ENCODE data around the gene RANBP1. TPM values are rescaled to one million over a fixed set of nuclear protein-coding genes. Genes with fewer than 3 reads are reported as not detected.
"Not testable (repeated sequence)": the region's sequence is repeated elsewhere in the genome, so short reads cannot be mapped to it uniquely, and the experiment has no call there.

The RANBP1 gene
- 100 to 1,000 TPM; 295 to 349 TPM for total RNA-seq

GRCh38 chr22:20115691-20116375 lies at the start of gene RANBP1:
Gene RANBP1 (plus strand): TSS chr22:20116104. CDS start chr22:20116185, 81 bp downstream.
- no peaks in the 10 kb centered on the region for H3K9me3 Mint-ChIP-seq
- H3K36me3 Mint-ChIP-seq: peaks cover 46 to 48% of the 10 kb centered on the region in 2 donors
- H3K27ac Mint-ChIP-seq: peak within 1 kb of the TSS; percentile 93 to 97
- ATAC-seq: no peak
- no peak for DNase-seq (ENCODE audit: low spot score in 2 of 2)

- Mint-ChIP-seq H3K27ac (no peak overlapping the region), H3K9me3 (no peaks in the 10 kb centered on the region), H3K36me3 (no peaks in the 10 kb centered on the region)
- DNase-seq (ENCODE audit: low spot score in 2 of 2): no peak
- no peak for ATAC-seq
Measured at GRCh38 chr22:20066617-20067383, 49.1 kb upstream of the RANBP1 start.

- ATAC-seq; DNase-seq (ENCODE audit: low spot score in 2 of 2); H3K36me3 Mint-ChIP-seq; H3K27ac Mint-ChIP-seq; H3K9me3 Mint-ChIP-seq: not testable (repeated sequence)
Measured at GRCh38 chr22:20067384-20067682, 48.6 kb upstream of the RANBP1 start.

- DNase-seq (ENCODE audit: low spot score in 2 of 2) (no peak), ATAC-seq (no peak)
- Mint-ChIP-seq H3K9me3 (no peaks in the 10 kb centered on the region), H3K27ac (no peak overlapping the region), H3K36me3 (no peaks in the 10 kb centered on the region)
Measured at GRCh38 chr22:20068640-20069039, 47.3 kb upstream of the RANBP1 start.

DNA sequence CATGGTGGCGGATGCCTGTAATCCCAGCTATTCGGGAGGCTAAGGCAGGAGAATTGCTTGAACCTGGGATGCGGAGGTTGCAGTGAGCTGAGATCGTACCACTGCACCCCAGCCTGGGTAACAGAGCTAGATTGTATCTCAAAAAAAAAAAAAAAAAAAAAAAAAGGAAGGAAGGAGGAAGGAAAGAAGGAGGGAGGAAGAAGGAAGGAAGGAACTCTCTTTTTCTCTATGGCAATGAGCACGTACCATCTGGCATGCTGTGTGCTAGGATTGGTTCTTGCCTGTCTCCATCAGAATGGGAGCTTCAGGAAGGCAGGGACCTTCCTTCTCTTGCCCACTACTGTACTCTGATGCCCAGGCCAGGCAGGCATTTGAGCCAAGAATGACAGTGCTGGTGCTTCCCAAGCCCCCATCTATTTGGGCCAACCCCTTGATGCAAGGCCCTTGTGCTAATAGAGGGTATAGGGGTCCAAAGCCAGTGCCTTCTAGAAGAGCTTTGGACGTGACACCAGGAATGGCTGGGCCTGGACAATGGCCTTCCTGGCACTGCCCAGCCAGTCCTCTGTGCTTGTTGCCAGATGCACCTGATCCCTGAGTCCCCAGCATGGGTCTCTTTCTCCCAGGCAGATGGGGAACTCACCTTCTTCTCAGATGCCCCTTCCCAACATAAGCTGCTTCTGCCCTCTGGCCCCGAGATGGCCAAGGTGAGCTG lies 46.4 kb upstream of the RANBP1 start:
- Mint-ChIP-seq H3K9me3 (no peaks in the 10 kb centered on the region), H3K36me3 (no peaks in the 10 kb centered on the region), H3K27ac (no peak overlapping the region)
- no peak for ATAC-seq
- no peak for DNase-seq (ENCODE audit: low spot score in 2 of 2)

DNA sequence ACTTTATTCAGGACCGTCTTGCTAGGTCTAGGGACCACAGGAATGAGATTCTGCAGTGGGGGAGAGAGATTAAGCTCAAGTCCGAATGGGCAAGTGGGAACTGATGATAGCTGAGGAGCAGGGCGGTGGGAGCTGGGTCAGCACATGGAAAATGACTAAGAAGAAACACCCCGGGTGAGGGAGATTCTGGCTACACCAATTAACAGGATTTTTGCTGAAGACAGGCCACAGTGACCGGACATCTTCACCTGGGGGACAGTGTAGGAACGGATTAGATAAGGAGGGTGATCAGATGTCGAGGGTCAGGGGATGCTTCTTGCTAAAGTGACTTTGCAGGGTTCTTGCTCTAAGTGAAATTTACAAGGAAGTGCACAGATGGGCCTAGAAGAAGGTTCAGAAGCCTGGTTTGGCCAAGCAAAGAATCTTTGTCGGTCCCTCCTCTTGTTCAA lies 44.4 kb upstream of the RANBP1 start:
- Mint-ChIP-seq H3K27ac (peak overlapping the region in 1 of 2 donors; percentile 18), H3K36me3 (no peaks in the 10 kb centered on the region), H3K9me3 (no peaks in the 10 kb centered on the region)
- ATAC-seq: no peak
- DNase-seq (ENCODE audit: low spot score in 2 of 2): no peak

GRCh38 chr22:20076627-20077172 lies 39.2 kb upstream of the RANBP1 start:
- Mint-ChIP-seq H3K27ac (peak overlapping the region in 1 of 2 donors; percentile 0), H3K9me3 (no peaks in the 10 kb centered on the region), H3K36me3 (peaks cover 7 to 10% of the 10 kb centered on the region in 2 donors)
- no peak for DNase-seq (ENCODE audit: low spot score in 2 of 2)
- ATAC-seq: no peak

- Mint-ChIP-seq H3K27ac (peak within 1 kb of the TSS; percentile 75 to 85), H3K9me3 (no peaks in the 10 kb centered on the region), H3K36me3 (peaks cover 10 to 13% of the 10 kb centered on the region in 2 donors)
- DNase-seq (ENCODE audit: low spot score in 2 of 2) (peak; percentile 80 to 87), ATAC-seq (peak; percentile 94 to 95)
Measured at GRCh38 chr22:20079745-20080444, 36.0 kb upstream of the RANBP1 start, which contains the start of gene DGCR8. Gene DGCR8 (plus strand): TSS chr22:20080241. CDS start chr22:20085964, 5,723 bp downstream.

DNA sequence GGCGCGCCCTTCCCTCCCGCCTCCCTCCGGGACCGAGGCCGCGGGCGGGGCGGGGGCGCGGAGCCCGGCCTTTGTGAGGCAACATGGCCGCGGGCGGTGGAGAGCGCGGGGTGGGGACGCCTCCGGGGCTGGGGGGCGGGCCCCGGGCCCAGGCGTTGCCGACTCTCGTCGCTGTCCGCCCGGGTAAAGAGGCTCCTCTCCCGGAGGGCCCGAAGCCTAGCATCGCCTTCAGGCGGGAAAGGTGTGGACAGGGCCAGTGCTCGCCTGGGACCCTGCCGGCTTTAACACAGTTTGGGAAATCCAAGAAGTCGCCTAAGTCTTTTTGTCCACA lies 35.5 kb upstream of the RANBP1 start:
- DNase-seq (ENCODE audit: low spot score in 2 of 2): peak; percentile 80 to 81
- Mint-ChIP-seq H3K9me3 (no peaks in the 10 kb centered on the region), H3K27ac (peak overlapping the region; percentile 47 to 85), H3K36me3 (peaks cover 10 to 15% of the 10 kb centered on the region in 2 donors)
- ATAC-seq: peak; percentile 76 to 83

GRCh38 chr22:20080776-20081654 lies 34.9 kb upstream of the RANBP1 start:
- DNase-seq (ENCODE audit: low spot score in 2 of 2) (no peak), ATAC-seq (no peak)
- peak overlapping the region; percentile 47 to 92 for H3K27ac Mint-ChIP-seq
- H3K36me3 Mint-ChIP-seq: peaks cover 10 to 18% of the 10 kb centered on the region in 2 donors
- no peaks in the 10 kb centered on the region for H3K9me3 Mint-ChIP-seq

DNA sequence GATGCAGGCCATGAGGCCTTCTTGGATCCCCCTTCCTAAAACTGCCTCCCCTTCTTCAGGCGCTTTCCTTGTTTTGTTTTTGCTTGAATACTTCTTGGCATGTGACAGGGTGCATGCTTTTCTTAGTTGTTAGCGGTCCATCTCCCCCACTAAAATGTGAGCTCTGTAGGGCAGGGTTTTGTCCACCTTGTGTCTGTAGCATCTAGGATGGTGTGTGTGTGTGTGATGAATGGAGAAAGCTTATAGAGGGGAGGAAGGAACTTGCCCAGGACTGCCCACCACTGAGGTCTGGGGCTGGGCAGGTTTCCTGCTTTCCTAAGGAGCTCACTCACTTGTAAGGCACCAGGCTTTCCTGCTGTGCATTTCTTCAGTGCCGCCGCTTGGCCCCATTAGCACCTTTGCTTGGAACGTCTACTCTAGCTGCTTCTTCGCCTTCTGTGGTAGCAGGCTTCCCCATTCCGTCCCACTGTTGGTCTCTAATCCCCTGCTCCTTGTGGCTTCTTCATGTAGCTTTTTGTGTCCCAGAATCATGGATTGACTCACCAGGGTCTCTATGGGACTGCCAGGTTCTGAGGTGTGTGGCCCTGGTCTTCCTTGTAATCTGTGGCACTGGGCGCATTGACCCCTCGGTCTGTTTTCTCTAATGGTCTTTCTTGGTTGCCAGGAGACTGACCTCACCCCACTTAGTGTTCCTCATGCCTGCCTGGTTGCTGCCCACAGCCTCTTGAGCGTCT lies 32.6 kb upstream of the RANBP1 start:
- DNase-seq (ENCODE audit: low spot score in 2 of 2) (no peak), ATAC-seq (no peak)
- peaks cover 21 to 38% of the 10 kb centered on the region in 2 donors for H3K36me3 Mint-ChIP-seq
- no peaks in the 10 kb centered on the region for H3K9me3 Mint-ChIP-seq
- H3K27ac Mint-ChIP-seq: peak overlapping the region; percentile 1 to 24

DNA sequence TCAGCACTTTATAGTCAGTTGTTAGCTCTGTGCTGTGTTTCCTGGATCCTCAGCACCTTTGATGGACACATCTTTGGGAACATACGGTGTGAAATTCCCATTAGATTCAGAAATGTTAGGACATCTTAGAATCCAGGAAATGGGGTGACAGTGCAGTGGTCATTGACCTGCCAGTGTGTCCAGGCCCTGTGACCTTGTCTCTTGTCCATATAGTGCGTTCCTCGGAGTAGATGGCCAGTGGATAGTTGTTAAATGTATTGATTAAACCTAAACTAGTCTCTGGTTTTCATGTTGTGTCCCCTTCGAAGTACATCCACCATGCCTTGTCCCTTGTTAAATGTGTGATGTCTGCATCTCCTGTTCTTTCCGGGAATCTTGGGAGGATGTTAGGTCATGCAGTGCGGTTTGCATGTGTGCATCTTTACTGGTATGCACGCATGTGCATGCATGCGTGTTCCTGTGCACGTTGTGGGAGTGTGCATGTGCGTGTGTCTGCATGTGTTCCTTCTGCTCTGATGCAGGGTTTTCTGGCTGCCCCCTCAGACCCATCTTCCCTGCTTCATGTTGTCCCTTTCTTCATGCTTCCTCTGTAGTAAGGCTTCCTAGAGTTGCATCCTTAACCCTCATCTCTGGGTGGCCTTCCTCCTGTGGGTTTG lies 31.9 kb upstream of the RANBP1 start:
- H3K36me3 Mint-ChIP-seq: peaks cover 27 to 38% of the 10 kb centered on the region in 2 donors
- DNase-seq (ENCODE audit: low spot score in 2 of 2) (no peak), ATAC-seq (no peak)
- peak overlapping the region; percentile 1 to 24 for H3K27ac Mint-ChIP-seq
- H3K9me3 Mint-ChIP-seq: no peaks in the 10 kb centered on the region

- Mint-ChIP-seq H3K27ac (peak overlapping the region; percentile 24 to 70), H3K9me3 (no peaks in the 10 kb centered on the region), H3K36me3 (peaks cover 29 to 38% of the 10 kb centered on the region in 2 donors)
- peak in 1 of 2 donors; percentile 45 for DNase-seq (ENCODE audit: low spot score in 2 of 2)
- no peak for ATAC-seq
Measured at GRCh38 chr22:20084547-20085413, 31.1 kb upstream of the RANBP1 start.

DNA sequence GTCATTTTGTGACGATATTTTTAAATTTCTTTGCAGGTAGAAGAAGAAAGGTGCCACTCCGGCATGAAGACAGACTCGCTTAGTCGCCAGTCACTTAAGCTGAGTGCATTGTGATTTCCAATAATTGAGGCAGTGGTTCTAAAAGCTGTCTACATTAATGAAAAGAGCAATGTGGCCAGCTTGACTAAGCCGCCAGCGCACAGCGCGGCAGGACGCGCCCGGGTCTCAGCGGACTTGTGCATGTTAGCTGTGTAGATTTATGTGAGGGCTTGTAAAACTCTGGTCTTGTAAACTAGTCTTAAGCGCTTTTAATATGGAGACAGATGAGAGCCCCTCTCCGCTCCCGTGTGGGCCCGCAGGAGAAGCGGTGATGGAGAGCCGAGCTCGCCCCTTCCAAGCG lies 30.3 kb upstream of the RANBP1 start:
- DNase-seq (ENCODE audit: low spot score in 2 of 2) (no peak), ATAC-seq (no peak)
- Mint-ChIP-seq H3K27ac (no peak overlapping the region), H3K36me3 (peaks cover 32 to 39% of the 10 kb centered on the region in 2 donors), H3K9me3 (no peaks in the 10 kb centered on the region)
